GM21360 (cell line): ENCODE results near the gene GRB14.
A peak's percentile ranks its signal among the peaks of the same experiment; 100 is the strongest.
"Not testable (repeated sequence)": the region's sequence is repeated elsewhere in the genome, so short reads cannot be mapped to it uniquely, and the experiment has no call there.

Experiments
- ATAC-seq: cut with Tn5 transposase; IDR thresholded peaks from one replicate; pipeline ENCODE4 v1.9.1; 2021; ENCODE audit warnings: mild to moderate bottlenecking, moderate library complexity; ENCODE audit not compliant: unreplicated experiment

Gene GRB14

GRCh38 chr2:164560181-164560792, 61.0 kb downstream of the GRB14 start:
- no peak for ATAC-seq

GRCh38 chr2:164558450-164558849, 62.8 kb downstream of the GRB14 start:
- ATAC-seq, result no peak

GRCh38 chr2:164554487-164554886, 66.8 kb downstream of the GRB14 start:
- ATAC-seq, result no peak

- no peak for ATAC-seq
Measured at GRCh38 chr2:164551519-164551918, 69.8 kb downstream of the GRB14 start.

GRCh38 chr2:164549705-164550104, 71.6 kb downstream of the GRB14 start:
- not testable (repeated sequence) for ATAC-seq

GRCh38 chr2:164545484-164545883, 75.8 kb downstream of the GRB14 start:
- no peak for ATAC-seq

GRCh38 chr2:164542581-164543021, 78.7 kb downstream of the GRB14 start:
- ATAC-seq, result no peak

- ATAC-seq, result peak; percentile 91
Measured at GRCh38 chr2:164538240-164538866, 82.9 kb downstream of the GRB14 start.

GRCh38 chr2:164535280-164536025, 85.8 kb downstream of the GRB14 start:
- ATAC-seq, result no peak

GRCh38 chr2:164530464-164530863, 90.8 kb downstream of the GRB14 start:
- no peak for ATAC-seq

- ATAC-seq, result no peak
Measured at GRCh38 chr2:164523726-164524125, 97.6 kb downstream of the GRB14 start.

- no peak for ATAC-seq
Measured at GRCh38 chr2:164523009-164523408, 98.3 kb downstream of the GRB14 start.

- ATAC-seq, result no peak
Measured at GRCh38 chr2:164522561-164522981, 98.7 kb downstream of the GRB14 start.

GRCh38 chr2:164515734-164516133, 105.5 kb downstream of the GRB14 start:
- ATAC-seq, result no peak

- no peak for ATAC-seq
Measured at GRCh38 chr2:164515030-164515429, 106.3 kb downstream of the GRB14 start.

GRCh38 chr2:164514491-164514890, 106.8 kb downstream of the GRB14 start:
- no peak for ATAC-seq

GRCh38 chr2:164512871-164513270, 108.4 kb downstream of the GRB14 start:
- no peak for ATAC-seq

- no peak for ATAC-seq
Measured at GRCh38 chr2:164511738-164512137, 109.5 kb downstream of the GRB14 start.

GRCh38 chr2:164510895-164511294, 110.4 kb downstream of the GRB14 start:
- no peak for ATAC-seq

GRCh38 chr2:164509137-164509877, 112.0 kb downstream of the GRB14 start:
- ATAC-seq, result no peak

GRCh38 chr2:164504253-164504652, 117.0 kb downstream of the GRB14 start:
- no peak for ATAC-seq
